GM18909 (cell line): ENCODE measurements around the gene CYTH3.
A peak's percentile ranks its signal among the peaks of the same experiment; 100 is the strongest.
"Not testable (repeated sequence)": the region's sequence is repeated elsewhere in the genome, so short reads cannot be mapped to it uniquely, and the experiment has no call there.

Source experiments
- ATAC-seq: cut with Tn5 transposase; IDR thresholded peaks from one replicate; pipeline ENCODE4 v1.9.1; 2021; ENCODE audit warnings: mild to moderate bottlenecking; ENCODE audit not compliant: unreplicated experiment, poor library complexity

The CYTH3 gene

GRCh38 chr7:6235029-6235871, 37.2 kb downstream of the CYTH3 start:
- no peak for ATAC-seq

DNA sequence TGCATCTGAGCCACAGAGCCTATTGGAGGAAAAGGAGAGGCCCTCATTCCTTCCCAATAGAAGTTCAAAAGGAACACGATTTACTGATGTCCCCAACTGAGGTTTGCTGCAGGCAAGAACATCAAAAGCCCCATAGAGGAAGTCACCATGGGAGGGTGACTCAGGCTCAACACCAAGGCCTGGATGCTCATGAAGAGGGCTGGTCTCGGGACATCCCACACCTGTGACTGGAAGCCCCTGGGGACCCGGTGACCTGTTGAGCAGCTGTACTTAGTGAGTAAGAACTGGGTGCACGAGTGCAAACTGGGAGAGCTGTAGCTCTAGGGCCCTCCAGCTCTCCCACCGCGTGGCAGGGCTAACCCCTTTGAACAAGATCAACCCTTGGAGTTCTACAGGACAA, 38.0 kb downstream of the CYTH3 start:
- ATAC-seq = peak; percentile 53

GRCh38 chr7:6232534-6232933, 39.9 kb downstream of the CYTH3 start:
- ATAC-seq = no peak

DNA sequence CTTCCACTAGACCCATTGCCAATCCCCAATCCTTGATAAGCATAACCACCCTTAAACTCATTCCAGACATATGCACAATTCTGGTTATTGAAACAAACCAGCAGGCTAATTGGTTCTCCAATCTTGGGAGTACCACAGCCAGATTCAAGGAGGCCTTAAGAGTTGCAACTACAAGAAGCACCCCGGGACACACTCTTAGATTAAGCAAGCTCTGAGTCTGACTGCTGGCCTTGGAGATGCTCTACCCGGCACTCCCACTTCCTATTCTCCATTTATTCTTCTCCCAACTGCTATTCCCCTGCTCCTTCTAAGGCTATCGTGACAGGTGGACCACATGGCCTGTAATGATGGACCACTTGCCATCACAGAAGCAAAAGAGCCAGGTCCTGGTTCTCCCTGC, 40.3 kb downstream of the CYTH3 start:
- ATAC-seq = no peak

GRCh38 chr7:6231184-6231583, 41.2 kb downstream of the CYTH3 start:
- no peak for ATAC-seq

DNA sequence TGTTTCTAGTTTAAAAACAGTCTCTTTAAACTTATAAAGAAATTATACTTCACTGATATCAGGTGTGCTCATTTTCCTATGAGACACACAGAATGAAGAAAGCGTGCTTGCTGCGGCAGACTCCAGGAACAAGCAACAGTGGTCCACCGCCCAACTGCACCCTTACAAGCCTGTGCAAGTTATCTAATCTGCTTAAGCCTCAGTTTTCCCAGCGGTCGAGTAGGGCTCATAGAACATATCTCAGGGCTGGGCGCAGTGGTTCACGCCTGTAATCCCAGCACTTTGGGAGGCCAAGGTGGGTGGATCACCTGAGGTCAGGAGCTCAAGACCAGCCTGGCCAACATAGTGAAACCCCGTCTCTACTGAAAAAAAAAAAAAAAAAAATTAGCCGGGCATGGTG, 43.1 kb downstream of the CYTH3 start:
- ATAC-seq = not testable (repeated sequence)

DNA sequence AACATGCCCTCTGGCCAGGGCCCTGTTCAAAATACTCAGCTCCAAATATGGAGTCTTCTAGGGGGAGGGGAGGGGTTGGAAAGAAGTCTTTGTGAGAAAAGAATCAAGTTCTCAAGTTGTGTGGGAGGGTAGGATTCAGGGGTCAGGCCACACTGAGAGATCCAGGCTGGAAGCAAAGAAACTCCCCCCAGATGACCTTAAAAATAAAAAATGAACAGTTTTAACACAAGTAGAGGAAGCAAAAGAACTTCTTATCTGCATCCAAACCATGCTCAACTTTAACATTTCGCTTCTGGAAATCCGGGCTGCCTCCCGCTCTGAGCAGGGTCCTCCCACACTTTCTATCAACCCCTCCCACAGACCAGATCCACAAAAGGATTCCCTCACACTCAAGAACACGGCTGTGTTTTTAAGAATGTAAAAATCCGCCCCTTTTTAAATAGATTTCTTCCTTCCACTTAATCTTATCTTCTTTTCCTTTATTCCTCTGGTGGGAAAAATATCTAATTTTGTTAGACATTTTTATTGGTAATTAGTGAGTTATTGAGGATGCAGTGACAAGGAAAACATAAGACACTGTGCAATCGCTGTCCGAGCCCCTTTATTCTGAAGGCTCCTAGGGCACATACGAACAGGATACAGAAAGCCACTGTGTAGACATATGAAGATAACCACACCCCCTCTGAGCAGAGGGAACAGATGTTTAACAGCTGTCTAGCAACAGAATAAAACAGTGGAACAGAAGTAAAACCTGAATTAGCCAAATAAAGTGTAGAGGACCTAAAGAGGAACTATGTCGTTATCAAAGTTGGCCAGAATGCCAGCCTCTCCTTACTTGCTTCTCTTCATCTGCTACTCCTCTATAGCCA, 43.8 kb downstream of the CYTH3 start:
- peak; percentile 71 for ATAC-seq

DNA sequence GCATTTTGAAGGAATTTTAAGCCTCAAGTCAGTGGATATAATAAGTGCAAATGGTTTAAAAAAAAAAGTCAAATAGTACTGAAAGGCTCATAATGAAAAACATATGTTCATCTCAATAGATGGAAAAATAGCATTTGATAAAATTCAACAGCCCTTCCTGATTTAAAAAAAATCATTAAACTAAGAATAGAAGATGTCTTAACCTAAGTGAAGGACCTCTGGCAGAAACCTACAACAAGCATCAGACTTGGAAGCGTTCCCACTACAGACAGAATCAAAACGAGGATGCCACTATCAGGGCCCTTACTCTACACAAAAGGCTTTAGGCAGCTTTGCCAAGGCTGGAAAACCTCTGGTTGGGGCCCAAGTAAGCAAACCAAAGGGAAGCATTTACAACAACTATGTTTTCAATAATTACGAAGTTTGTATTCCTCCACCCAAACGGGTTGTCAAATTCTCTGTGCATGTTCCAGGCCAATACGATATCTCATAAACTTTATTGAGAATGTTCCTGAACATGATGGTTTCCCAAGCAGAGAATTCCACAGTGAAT, 45.1 kb downstream of the CYTH3 start:
- no peak for ATAC-seq

- no peak for ATAC-seq
These were observed 46.1 kb downstream of the CYTH3 start for GRCh38 chr7:6226194-6226799.

DNA sequence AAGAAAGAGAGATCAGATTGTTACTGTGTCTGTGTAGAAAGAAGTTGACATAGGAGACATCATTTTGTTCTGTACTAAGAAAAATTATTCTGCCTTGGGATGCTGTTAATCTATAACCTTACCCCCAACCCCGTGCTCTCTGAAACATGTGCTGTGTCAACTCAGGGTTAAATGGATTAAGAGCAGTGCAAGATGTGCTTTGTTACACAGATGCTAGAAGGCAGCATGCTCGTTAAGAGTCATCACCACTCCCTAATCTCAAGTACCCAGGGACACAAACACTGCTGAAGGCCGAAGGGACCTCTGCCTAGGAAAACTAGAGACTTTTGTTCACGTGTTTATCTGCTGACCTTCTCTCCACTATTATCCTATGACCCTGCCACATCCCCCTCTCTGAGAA, 49.0 kb downstream of the CYTH3 start:
- not testable (repeated sequence) for ATAC-seq

- ATAC-seq = not testable (repeated sequence)
These were observed 49.4 kb downstream of the CYTH3 start for GRCh38 chr7:6223010-6223409.

DNA sequence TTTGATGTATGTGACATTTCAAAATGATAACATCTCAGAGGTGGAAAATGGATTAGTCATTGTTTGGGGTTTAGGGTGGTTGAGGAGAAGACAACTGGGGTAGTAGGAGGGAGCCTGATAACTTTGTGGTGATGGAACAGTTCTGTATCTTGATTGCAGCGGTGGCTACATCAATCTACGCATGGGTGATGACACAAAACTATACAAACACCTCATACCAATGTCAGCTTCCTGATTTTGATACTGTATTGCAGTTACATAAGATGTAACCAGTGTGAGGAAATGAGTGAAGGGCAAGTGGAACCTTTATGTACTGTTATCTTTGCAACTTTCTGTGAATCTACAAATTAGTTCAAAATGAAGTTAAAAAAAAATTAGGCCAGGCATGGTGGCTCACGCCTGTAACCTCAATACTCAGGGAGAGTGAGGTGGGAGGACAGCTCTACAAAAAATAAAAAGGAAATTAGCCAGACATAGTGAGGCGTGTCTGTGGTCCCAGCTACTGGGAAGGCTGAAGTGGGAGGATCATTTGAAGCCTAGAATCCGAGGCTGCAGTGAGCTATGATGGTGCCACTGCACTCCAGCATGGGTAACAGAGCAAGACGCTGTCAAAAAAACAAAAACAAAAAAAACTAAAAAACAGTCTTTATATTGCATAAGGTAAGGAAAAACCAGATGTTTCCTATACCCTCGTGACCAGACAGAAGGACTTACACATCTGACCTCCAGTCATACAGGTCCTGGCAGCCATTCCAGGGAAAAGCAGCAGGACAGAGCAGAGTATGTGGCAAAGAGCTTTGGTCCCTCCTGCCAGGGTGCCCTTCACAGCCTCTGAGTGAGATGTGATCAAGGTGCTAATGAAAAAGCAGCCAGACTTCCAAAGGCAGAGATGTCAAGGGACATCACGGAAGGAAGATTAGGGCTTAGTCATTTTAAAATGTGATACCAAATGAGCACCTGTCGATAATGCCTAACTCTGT, 50.8 kb downstream of the CYTH3 start:
- peak; percentile 50 for ATAC-seq

DNA sequence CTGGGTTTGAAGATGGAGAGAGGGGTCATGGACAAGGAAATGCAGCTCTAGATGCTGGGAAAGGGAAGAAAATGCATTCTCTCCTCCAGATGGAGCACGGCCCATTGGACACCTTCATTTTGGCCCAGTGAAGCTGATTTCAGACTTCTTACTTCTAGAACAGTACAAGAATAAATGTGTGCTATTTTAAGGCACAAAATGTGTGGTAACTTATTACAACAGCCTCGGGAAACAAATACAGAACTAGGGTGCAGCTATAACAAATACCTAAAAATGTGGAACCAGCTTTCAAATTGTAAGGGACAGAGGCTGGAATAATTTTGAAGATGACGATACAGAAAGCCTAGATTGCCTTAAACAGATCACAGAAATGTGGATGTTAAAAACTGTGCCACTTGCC, 54.1 kb downstream of the CYTH3 start:
- ATAC-seq = no peak

- ATAC-seq = no peak
These were observed 60.4 kb downstream of the CYTH3 start for GRCh38 chr7:6212008-6212407.

DNA sequence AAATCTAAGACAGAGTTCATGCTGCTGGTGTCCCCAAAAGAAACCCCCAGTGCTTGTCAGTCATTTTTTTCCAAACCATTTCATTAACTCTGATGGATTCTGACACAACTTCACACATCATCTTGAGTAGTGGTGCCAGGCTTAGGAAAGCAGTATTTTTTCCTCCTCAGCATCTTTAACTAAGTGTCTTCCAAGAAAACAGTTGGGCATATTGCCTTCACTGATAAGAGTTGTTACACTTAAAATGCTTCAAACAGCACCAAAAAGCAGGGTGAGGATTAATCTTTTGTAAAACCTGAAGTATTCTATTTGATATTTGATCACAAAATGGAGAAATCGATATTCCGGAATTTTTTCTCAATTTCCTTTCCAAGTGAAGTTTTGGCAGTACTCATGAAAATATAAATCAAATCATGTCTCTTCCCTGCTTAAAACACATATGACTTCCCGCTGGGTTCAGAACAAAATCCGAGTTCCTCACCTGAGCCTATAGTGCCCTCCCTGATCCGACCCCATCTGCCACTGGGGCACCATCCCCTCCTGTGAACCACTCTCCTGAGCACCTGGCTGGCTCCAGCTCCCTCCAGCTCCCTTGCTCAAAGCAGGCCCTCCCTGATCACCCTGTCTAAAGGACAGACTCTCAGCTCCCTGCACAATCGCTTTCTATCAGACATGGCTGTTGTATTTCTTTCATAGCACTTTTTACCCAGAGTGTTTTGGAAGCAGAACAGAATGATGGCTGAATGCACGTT, 61.6 kb downstream of the CYTH3 start:
- ATAC-seq = no peak

- ATAC-seq = no peak
These were observed 63.1 kb downstream of the CYTH3 start for GRCh38 chr7:6209340-6209739.

DNA sequence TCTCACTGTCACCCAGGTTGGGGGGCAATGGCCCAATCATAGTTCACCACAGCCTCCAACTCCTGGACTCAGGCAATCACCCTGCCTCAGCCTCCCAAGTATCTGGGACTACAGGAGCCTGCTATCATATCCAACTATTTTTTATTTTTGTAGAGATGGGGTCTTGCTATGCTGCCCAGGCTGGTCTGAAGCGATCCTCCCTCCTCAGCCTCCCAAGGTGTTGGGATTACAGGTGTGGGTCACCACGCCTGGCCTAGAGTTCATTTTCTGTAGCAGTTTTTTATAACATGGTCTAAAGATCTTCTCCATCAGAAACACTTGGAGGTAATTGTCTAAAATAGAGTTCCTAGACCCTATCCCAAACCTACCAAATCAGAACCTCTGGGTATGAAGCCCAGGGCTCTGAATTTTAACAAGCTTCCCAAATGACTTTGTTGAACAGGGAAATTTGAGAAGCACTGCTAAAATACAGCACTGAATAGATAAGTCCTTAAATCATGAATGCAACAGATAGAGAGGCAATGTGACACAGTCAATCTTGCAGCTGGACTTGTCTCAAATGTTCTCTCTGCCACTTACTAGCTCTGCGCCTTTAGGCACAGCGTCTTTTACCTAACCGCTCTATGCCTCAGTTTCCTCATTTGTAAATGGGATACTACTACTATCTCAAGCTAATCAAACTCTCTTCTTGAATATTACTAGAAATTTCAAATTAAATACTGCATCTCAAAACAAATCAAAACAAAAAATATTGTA, 63.7 kb downstream of the CYTH3 start:
- ATAC-seq = no peak

DNA sequence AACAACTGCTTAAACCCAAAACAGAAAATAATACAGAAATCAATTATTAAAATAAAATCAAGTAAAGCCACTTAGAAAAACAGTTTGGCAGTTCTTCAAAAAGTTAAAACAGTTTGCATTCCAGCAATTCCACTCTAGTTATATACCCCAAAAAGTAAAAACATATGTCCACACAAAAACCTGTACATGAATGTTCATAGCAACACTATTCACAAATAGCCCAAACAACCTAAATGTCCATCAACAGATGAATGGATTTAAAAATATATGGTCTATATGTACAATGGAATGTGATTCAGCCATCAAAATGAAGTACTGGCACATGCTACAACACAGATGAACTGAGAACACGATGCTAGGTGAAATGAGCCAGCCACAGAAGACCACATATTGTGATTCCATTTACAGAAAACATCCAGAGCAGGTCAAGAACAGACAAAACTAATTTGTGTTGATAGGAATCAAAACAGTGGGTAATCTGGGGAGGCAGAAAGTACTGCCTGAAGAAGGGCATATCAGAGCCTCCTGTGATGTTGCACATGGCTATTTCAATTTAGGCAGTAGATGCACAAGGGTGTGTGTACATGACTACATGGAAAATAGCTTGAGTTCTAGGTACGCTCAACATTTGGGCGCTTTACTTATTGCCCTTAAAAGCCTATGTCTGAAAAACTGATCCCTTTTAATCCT, 66.3 kb downstream of the CYTH3 start:
- ATAC-seq = no peak
